HepG2 (cell line): ENCODE data around the gene CCN2.

ENCODE experiments used
- BRCA1 ChIP-seq: sonication (generic); formaldehyde crosslinking; IDR thresholded peaks from 2 replicates; pipeline ENCODE4 v1.4.0; 2020; ENCODE audit warnings: missing genetic modification reagents
- ESRRA ChIP-seq: sonication (generic); formaldehyde crosslinking; IDR thresholded peaks from 2 replicates; pipeline ENCODE4 v1.5.1; 2020; ENCODE audit warnings: mild to moderate bottlenecking, low read depth, missing genetic modification reagents
- KLF6 ChIP-seq: IDR thresholded peaks from 2 replicates; pipeline ENCODE4 v1.8.0; 2016; ENCODE audit warnings: missing biosample characterization, missing genetic modification reagents
- MAFK ChIP-seq, 2 experiments: IDR thresholded peaks in 1 of 2; conservative IDR thresholded peaks in 1 of 2; 2 replicates each; pipeline ENCODE4 v1.6.1; 2011; ENCODE audit warnings: improper control_type of control experiment in 2 of 2, low read length in 2 of 2
- MAZ ChIP-seq, 2 experiments: sonication (generic) in 1 of 2; formaldehyde crosslinking in 1 of 2; IDR thresholded peaks; 2 replicates each; pipeline versions ENCODE4 v1.5.0 to v1.6.1; 2012 to 2020; ENCODE audit warnings: low read depth in 2 of 2, mild to moderate bottlenecking in 2 of 2, borderline replicate concordance in 1 of 2, improper control_type of control experiment in 1 of 2, low read length in 1 of 2, missing genetic modification reagents in 1 of 2, moderate library complexity in 1 of 2
- SIN3A ChIP-seq: IDR thresholded peaks from 2 replicates; pipeline ENCODE4 v1.6.1; 2011; ENCODE audit warnings: low read depth, mild to moderate bottlenecking, control low read depth, low read length, borderline replicate concordance
- ZNF333 ChIP-seq: sonication (generic); formaldehyde crosslinking; IDR thresholded peaks from 2 replicates; pipeline ENCODE4 v1.4.0; 2020; ENCODE audit warnings: mild to moderate bottlenecking, missing genetic modification reagents, borderline replicate concordance
- ZNF468 ChIP-seq: sonication (generic); formaldehyde crosslinking; IDR thresholded peaks from 2 replicates; pipeline ENCODE4 v1.8.0; 2022; ENCODE audit warnings: mild to moderate bottlenecking, moderate library complexity, missing genetic modification reagents
- TF ChIP-seq, protein P1 (sequence below): sonication (generic); formaldehyde crosslinking; IDR thresholded peaks from 2 replicates; pipeline ENCODE4 v1.8.1; 2023; ENCODE audit warnings: mild to moderate bottlenecking, missing genetic modification reagents
- TF ChIP-seq, protein P2 (sequence below): sonication (generic); formaldehyde crosslinking; IDR thresholded peaks from 2 replicates; pipeline ENCODE4 v1.8.1; 2023; ENCODE audit warnings: missing genetic modification reagents, inconsistent platforms, borderline replicate concordance
- TF ChIP-seq, protein P3 (sequence below): sonication (generic); formaldehyde crosslinking; IDR thresholded peaks from 2 replicates; pipeline ENCODE4 v1.4.0; 2020; ENCODE audit warnings: missing genetic modification reagents
- TF ChIP-seq, protein P4 (sequence below): sonication (generic); formaldehyde crosslinking; IDR thresholded peaks from 2 replicates; pipeline ENCODE4 v1.5.0; 2020; ENCODE audit warnings: mild to moderate bottlenecking, missing genetic modification reagents, moderate library complexity
- TF ChIP-seq, protein P5 (sequence below): sonication (generic); formaldehyde crosslinking; IDR thresholded peaks from 2 replicates; pipeline ENCODE4 v1.4.0; 2020; ENCODE audit warnings: missing genetic modification reagents
- TF ChIP-seq, protein P6 (sequence below): IDR thresholded peaks from 2 replicates; pipeline ENCODE4 v1.6.1; 2012; ENCODE audit warnings: inconsistent platforms

DNA sequence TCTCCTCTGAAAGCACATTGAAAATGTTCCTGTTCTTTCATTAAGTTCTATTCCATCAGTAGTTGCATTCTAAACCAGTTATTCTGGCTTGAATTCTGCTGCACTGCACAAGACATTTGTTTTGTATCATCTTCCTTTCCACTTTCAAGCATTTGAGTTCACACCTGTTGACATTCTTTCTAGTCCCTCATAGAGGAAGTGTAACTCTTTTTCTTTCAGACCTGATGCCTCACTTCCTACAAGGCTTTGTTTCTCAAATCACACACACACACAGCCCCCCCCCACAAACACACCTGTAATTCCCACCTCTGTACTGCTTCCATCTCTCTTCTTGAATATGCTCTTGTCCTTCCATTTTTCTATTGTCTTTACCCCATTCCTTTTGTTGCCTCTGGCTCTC lies 50.9 kb downstream of the CCN2 start:
- TF ChIP-seq, protein P1, sequence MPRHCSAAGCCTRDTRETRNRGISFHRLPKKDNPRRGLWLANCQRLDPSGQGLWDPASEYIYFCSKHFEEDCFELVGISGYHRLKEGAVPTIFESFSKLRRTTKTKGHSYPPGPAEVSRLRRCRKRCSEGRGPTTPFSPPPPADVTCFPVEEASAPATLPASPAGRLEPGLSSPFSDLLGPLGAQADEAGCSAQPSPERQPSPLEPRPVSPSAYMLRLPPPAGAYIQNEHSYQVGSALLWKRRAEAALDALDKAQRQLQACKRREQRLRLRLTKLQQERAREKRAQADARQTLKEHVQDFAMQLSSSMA (CRISPR knock-in tag): no peak
- TF ChIP-seq, protein P2, sequence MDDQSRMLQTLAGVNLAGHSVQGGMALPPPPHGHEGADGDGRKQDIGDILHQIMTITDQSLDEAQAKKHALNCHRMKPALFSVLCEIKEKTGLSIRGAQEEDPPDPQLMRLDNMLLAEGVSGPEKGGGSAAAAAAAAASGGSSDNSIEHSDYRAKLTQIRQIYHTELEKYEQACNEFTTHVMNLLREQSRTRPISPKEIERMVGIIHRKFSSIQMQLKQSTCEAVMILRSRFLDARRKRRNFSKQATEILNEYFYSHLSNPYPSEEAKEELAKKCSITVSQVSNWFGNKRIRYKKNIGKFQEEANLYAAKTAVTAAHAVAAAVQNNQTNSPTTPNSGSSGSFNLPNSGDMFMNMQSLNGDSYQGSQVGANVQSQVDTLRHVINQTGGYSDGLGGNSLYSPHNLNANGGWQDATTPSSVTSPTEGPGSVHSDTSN: no peak
- no peak for TF ChIP-seq ZNF468 (CRISPR knock-in tag)
- TF ChIP-seq, protein P3, sequence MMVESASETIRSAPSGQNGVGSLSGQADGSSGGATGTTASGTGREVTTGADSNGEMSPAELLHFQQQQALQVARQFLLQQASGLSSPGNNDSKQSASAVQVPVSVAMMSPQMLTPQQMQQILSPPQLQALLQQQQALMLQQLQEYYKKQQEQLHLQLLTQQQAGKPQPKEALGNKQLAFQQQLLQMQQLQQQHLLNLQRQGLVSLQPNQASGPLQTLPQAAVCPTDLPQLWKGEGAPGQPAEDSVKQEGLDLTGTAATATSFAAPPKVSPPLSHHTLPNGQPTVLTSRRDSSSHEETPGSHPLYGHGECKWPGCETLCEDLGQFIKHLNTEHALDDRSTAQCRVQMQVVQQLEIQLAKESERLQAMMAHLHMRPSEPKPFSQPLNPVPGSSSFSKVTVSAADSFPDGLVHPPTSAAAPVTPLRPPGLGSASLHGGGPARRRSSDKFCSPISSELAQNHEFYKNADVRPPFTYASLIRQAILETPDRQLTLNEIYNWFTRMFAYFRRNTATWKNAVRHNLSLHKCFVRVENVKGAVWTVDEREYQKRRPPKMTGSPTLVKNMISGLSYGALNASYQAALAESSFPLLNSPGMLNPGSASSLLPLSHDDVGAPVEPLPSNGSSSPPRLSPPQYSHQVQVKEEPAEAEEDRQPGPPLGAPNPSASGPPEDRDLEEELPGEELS (CRISPR knock-in tag): no peak
- TF ChIP-seq, protein P4, sequence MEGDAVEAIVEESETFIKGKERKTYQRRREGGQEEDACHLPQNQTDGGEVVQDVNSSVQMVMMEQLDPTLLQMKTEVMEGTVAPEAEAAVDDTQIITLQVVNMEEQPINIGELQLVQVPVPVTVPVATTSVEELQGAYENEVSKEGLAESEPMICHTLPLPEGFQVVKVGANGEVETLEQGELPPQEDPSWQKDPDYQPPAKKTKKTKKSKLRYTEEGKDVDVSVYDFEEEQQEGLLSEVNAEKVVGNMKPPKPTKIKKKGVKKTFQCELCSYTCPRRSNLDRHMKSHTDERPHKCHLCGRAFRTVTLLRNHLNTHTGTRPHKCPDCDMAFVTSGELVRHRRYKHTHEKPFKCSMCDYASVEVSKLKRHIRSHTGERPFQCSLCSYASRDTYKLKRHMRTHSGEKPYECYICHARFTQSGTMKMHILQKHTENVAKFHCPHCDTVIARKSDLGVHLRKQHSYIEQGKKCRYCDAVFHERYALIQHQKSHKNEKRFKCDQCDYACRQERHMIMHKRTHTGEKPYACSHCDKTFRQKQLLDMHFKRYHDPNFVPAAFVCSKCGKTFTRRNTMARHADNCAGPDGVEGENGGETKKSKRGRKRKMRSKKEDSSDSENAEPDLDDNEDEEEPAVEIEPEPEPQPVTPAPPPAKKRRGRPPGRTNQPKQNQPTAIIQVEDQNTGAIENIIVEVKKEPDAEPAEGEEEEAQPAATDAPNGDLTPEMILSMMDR (CRISPR knock-in tag): no peak
- TF ChIP-seq, protein P5, sequence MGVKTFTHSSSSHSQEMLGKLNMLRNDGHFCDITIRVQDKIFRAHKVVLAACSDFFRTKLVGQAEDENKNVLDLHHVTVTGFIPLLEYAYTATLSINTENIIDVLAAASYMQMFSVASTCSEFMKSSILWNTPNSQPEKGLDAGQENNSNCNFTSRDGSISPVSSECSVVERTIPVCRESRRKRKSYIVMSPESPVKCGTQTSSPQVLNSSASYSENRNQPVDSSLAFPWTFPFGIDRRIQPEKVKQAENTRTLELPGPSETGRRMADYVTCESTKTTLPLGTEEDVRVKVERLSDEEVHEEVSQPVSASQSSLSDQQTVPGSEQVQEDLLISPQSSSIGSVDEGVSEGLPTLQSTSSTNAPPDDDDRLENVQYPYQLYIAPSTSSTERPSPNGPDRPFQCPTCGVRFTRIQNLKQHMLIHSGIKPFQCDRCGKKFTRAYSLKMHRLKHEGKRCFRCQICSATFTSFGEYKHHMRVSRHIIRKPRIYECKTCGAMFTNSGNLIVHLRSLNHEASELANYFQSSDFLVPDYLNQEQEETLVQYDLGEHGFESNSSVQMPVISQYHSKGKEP (CRISPR knock-in tag): no peak
- TF ChIP-seq ESRRA (CRISPR knock-in tag): no peak
- TF ChIP-seq KLF6 (CRISPR knock-in tag): no peak
- TF ChIP-seq MAZ (IDR thresholded peaks at IDR 0.05; ENCODE audit: borderline replicate concordance, low read depth, low read length): no peak
- no peak for TF ChIP-seq MAZ (CRISPR knock-in tag; IDR thresholded peaks at IDR 0.05; ENCODE audit: low read depth)
- TF ChIP-seq MAFK (conservative IDR thresholded peaks at IDR 0.05 in 1 of 2, IDR thresholded peaks at IDR 0.05 in 1 of 2; ENCODE audit: low read length in 2 of 2): no peak
- TF ChIP-seq ZNF333 (CRISPR knock-in tag): no peak
- TF ChIP-seq BRCA1 (CRISPR knock-in tag): no peak
- TF ChIP-seq SIN3A: no peak
- TF ChIP-seq, protein P6, sequence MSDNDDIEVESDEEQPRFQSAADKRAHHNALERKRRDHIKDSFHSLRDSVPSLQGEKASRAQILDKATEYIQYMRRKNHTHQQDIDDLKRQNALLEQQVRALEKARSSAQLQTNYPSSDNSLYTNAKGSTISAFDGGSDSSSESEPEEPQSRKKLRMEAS: no peak
